Body of pancreas (tissue), 4 donors: ENCODE measurements around the gene CYP2C18.

Experiments
- POLR2A ChIP-seq, 3 donors: fragments of 450-650 bp; IDR thresholded peaks; one replicate each; pipeline ENCODE4 v1.6.1; 2016; ENCODE audit warnings: antibody characterized with exemption in 3 of 3, mild to moderate bottlenecking in 2 of 3
- TF ChIP-seq, protein P1 (sequence below), 7 experiments: fragments of 450-650 bp in 4 of 7; fragments of 200-600 bp in 3 of 7; sonication (generic) in 3 of 7; IDR thresholded peaks; one replicate each; pipeline ENCODE4 v1.5.1; 2016 to 2019; ENCODE audit warnings: antibody characterized with exemption in 7 of 7

DNA sequence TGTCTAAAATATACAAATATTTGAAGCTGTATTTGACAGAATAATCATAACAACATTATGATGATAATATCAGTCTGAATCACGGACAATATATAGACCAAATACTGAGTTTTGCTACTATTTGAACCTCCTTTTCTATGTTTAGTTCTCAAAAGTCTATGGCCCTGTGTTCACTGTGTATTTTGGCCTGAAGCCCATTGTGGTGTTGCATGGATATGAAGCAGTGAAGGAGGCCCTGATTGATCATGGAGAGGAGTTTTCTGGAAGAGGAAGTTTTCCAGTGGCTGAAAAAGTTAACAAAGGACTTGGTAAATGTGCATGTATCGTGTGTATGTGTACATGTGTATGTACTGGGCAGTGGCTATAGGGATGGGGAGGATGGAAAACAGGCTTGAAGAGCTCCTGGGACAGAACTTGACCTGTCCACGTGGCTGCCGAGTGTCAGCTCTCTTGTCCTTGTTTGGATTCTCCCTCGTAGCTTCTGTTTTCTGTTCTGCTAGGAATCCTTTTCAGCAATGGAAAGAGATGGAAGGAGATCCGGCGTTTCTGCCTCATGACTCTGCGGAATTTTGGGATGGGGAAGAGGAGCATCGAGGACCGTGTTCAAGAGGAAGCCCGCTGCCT lies 4.2 kb downstream of the CYP2C18 start:
- TF ChIP-seq, protein P1, sequence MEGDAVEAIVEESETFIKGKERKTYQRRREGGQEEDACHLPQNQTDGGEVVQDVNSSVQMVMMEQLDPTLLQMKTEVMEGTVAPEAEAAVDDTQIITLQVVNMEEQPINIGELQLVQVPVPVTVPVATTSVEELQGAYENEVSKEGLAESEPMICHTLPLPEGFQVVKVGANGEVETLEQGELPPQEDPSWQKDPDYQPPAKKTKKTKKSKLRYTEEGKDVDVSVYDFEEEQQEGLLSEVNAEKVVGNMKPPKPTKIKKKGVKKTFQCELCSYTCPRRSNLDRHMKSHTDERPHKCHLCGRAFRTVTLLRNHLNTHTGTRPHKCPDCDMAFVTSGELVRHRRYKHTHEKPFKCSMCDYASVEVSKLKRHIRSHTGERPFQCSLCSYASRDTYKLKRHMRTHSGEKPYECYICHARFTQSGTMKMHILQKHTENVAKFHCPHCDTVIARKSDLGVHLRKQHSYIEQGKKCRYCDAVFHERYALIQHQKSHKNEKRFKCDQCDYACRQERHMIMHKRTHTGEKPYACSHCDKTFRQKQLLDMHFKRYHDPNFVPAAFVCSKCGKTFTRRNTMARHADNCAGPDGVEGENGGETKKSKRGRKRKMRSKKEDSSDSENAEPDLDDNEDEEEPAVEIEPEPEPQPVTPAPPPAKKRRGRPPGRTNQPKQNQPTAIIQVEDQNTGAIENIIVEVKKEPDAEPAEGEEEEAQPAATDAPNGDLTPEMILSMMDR (IDR thresholded peaks at IDR 0.05), result no peak
- TF ChIP-seq POLR2A (IDR thresholded peaks at IDR 0.05), result no peak
